SK-N-SH treated with all-trans-retinoic acid at 6 μM for 48 hours (cell line): Measurements from ENCODE around the gene SIPA1L2.

Experiments
- ATAC-seq: fragments of 200-7000 bp; cut with Tn5 transposase; 3 replicates; pipeline ENCODE4 v1.9.1; 2020; ENCODE audit warnings: mild to moderate bottlenecking, moderate library complexity
- ARNTL ChIP-seq: fragments of 450-650 bp; formaldehyde crosslinking; IDR thresholded peaks from 2 replicates; pipeline ENCODE4 v1.5.0; 2020; ENCODE audit warnings: low read depth, mild to moderate bottlenecking, moderate library complexity, borderline replicate concordance
- CREB5 ChIP-seq: fragments of 250-450 bp; sonication (Bioruptor Pico); IDR thresholded peaks from 2 replicates; pipeline ENCODE4 v1.5.1; 2020; ENCODE audit warnings: low read depth, mild to moderate bottlenecking, moderate library complexity
- ISL1 ChIP-seq: fragments of 250-450 bp; sonication (Bioruptor Pico); IDR thresholded peaks from 2 replicates; pipeline ENCODE4 v2.1.2; 2022; ENCODE audit warnings: mild to moderate bottlenecking, moderate library complexity
- PATZ1 ChIP-seq: fragments of 250-450 bp; sonication (Bioruptor Pico); IDR thresholded peaks from 2 replicates; pipeline ENCODE4 v1.8.0; 2020; ENCODE audit warnings: mild to moderate bottlenecking, moderate library complexity, borderline replicate concordance
- POU6F1 ChIP-seq: fragments of 250-450 bp; sonication (Bioruptor Pico); IDR thresholded peaks from 2 replicates; pipeline ENCODE4 v1.8.0; 2021; ENCODE audit warnings: low read depth, mild to moderate bottlenecking, moderate library complexity, borderline replicate concordance
- PPARA ChIP-seq: fragments of 250-450 bp; sonication (Bioruptor Pico); IDR thresholded peaks from 2 replicates; pipeline ENCODE4 v1.5.0; 2020; ENCODE audit warnings: mild to moderate bottlenecking, borderline replicate concordance
- RARB ChIP-seq: fragments of 250-450 bp; sonication (Bioruptor Pico); IDR thresholded peaks from 2 replicates; pipeline ENCODE4 v1.8.0; 2021; ENCODE audit warnings: mild to moderate bottlenecking, moderate library complexity
- SNAI2 ChIP-seq: fragments of 250-450 bp; sonication (Bioruptor Pico); IDR thresholded peaks from 2 replicates; pipeline ENCODE4 v1.5.0; 2020; ENCODE audit warnings: mild to moderate bottlenecking, moderate library complexity
- TCF4 ChIP-seq: fragments of 250-450 bp; sonication (Bioruptor Pico); IDR thresholded peaks from 2 replicates; pipeline ENCODE4 v1.8.0; 2021; ENCODE audit warnings: mild to moderate bottlenecking, moderate library complexity, borderline replicate concordance
- TSHZ2 ChIP-seq: fragments of 250-450 bp; sonication (Bioruptor Pico); IDR thresholded peaks from 2 replicates; pipeline ENCODE4 v1.5.0; 2020; ENCODE audit warnings: mild to moderate bottlenecking, moderate library complexity
- ZC3H10 ChIP-seq: fragments of 250-450 bp; sonication (Bioruptor Pico); IDR thresholded peaks from 2 replicates; pipeline ENCODE4 v1.5.1; 2021; ENCODE audit warnings: mild to moderate bottlenecking, moderate library complexity
- ZFP3 ChIP-seq: fragments of 250-450 bp; sonication (Bioruptor Pico); IDR thresholded peaks from 2 replicates; pipeline ENCODE4 v1.5.0; 2020; ENCODE audit warnings: mild to moderate bottlenecking, moderate library complexity
- ZNF565 ChIP-seq: fragments of 450-650 bp; formaldehyde crosslinking; conservative IDR thresholded peaks from 2 replicates; pipeline ENCODE4 v1.5.0; 2020; ENCODE audit warnings: low read depth, mild to moderate bottlenecking, moderate library complexity

SIPA1L2 gene

GRCh38 chr1:232643251-232643650 is 13.3 kb upstream of the SIPA1L2 start (continued):
- TF ChIP-seq TSHZ2 (CRISPR knock-in tag) (no peak), TCF4 (no peak), ISL1 (CRISPR knock-in tag) (no peak), ZFP3 (CRISPR knock-in tag) (no peak), PATZ1 (CRISPR knock-in tag) (no peak), POU6F1 (CRISPR knock-in tag) (no peak)

- TF ChIP-seq ZFP3 (CRISPR knock-in tag) (no peak), ISL1 (CRISPR knock-in tag) (no peak), RARB (CRISPR knock-in tag) (no peak), PPARA (no peak), PATZ1 (CRISPR knock-in tag) (no peak), SNAI2 (CRISPR knock-in tag) (no peak), TCF4 (no peak), ARNTL (no peak), ZNF565 (no peak), TSHZ2 (CRISPR knock-in tag) (no peak), CREB5 (CRISPR knock-in tag) (no peak)
- TF ChIP-seq, all 23 proteins: peak for 0
- ATAC-seq = no peak
Measured at GRCh38 chr1:232641507-232641906, 11.6 kb upstream of the SIPA1L2 start.

- TF ChIP-seq ZC3H10 (CRISPR knock-in tag) = no peak
- no peak for TF ChIP-seq POU6F1 (CRISPR knock-in tag)
- no peak for ATAC-seq
Measured at GRCh38 chr1:232636799-232637198, 6.9 kb upstream of the SIPA1L2 start.
